GM12878 (cell line): ENCODE measurements around the gene SUSD6. TPM values are rescaled to one million over a fixed set of nuclear protein-coding genes. Genes with fewer than 3 reads are reported as not detected.

Experiments used
- CBFB ChIP-seq: IDR thresholded peaks from 2 replicates; pipeline ENCODE4 v1.6.1; 2016; ENCODE audit warnings: antibody characterized with exemption, low read depth
- DPF2 ChIP-seq: fragments of 450-650 bp; IDR thresholded peaks from 2 replicates; pipeline ENCODE4 v1.6.1; 2017; ENCODE audit warnings: mild to moderate bottlenecking
- EP300 ChIP-seq, 2 experiments: fragments of 150-350 bp in 1 of 2; IDR thresholded peaks; 2 replicates each; pipeline ENCODE4 v1.6.1; 2011 to 2012; ENCODE audit warnings: low read depth in 2 of 2, low read length in 2 of 2, borderline replicate concordance in 1 of 2, improper control_type of control experiment in 1 of 2, inconsistent platforms in 1 of 2; ENCODE audit not compliant: control insufficient read depth in 1 of 2
- ETV6 ChIP-seq, 2 experiments: fragments of 450-650 bp in 1 of 2; IDR thresholded peaks in 1 of 2; conservative IDR thresholded peaks in 1 of 2; 2 replicates each; pipeline ENCODE4 v1.6.1; 2014; ENCODE audit warnings: antibody characterized with exemption in 1 of 2, borderline replicate concordance in 1 of 2, low read depth in 1 of 2, mild to moderate bottlenecking in 1 of 2, moderate library complexity in 1 of 2
- GABPA ChIP-seq: IDR thresholded peaks from 2 replicates; pipeline ENCODE4 v1.6.1; 2014; ENCODE audit warnings: antibody characterized with exemption, low read depth, mild to moderate bottlenecking, inconsistent platforms
- LARP7 ChIP-seq: fragments of 450-650 bp; IDR thresholded peaks from 2 replicates; pipeline ENCODE4 v1.6.1; 2017; ENCODE audit warnings: mild to moderate bottlenecking
- NFIC ChIP-seq: IDR thresholded peaks from 2 replicates; pipeline ENCODE4 v1.6.1; 2012; ENCODE audit warnings: low read depth, mild to moderate bottlenecking, inconsistent platforms, low read length, moderate library complexity
- NFYA ChIP-seq: IDR thresholded peaks from 2 replicates; pipeline ENCODE4 v1.6.1; 2011; ENCODE audit warnings: low read depth, mild to moderate bottlenecking, low read length, improper control_type of control experiment, borderline replicate concordance
- POU2F2 ChIP-seq: IDR thresholded peaks from 3 replicates; pipeline ENCODE4 v1.6.1; 2011; ENCODE audit warnings: low read depth, mild to moderate bottlenecking, low read length, borderline replicate concordance
- RUNX3 ChIP-seq: IDR thresholded peaks from 2 replicates; pipeline ENCODE4 v1.6.1; 2012; ENCODE audit warnings: low read length, inconsistent platforms
- SREBF1 ChIP-seq: IDR thresholded peaks from 2 replicates; pipeline ENCODE4 v1.6.1; 2012; ENCODE audit warnings: mild to moderate bottlenecking, low read length
- STAT3 ChIP-seq: IDR thresholded peaks from 2 replicates; pipeline ENCODE4 v1.6.1; 2011; ENCODE audit warnings: low read depth, low read length, improper control_type of control experiment
- SUZ12 ChIP-seq: fragments of 200-600 bp; sonication (generic); IDR thresholded peaks from one replicate; pipeline ENCODE4 v1.6.1; 2018; ENCODE audit warnings: antibody characterized with exemption, mild to moderate bottlenecking; ENCODE audit not compliant: unreplicated experiment
- TARDBP ChIP-seq: IDR thresholded peaks from 2 replicates; pipeline ENCODE4 v1.6.1; 2016; ENCODE audit warnings: borderline replicate concordance
- ZNF622 ChIP-seq: fragments of 450-650 bp; IDR thresholded peaks from 2 replicates; pipeline ENCODE4 v1.6.1; 2017; ENCODE audit warnings: mild to moderate bottlenecking, inconsistent platforms
- polyA plus RNA-seq, 11 experiments: library from polyadenylated mRNA; depleted of rRNA in 4 of 11; unstranded in 6 of 11; stranded (reverse) in 5 of 11; fragments of >200 nt; fragmentation: Nextera tagmentation in 4 of 11; fragmentation: Illumina TruSeq in 1 of 11; extraction: Ambion mirVana in 4 of 11; extraction: Trizol in 1 of 11; gene quantifications; 1 replicate in 1 of 11; 2 replicates in 10 of 11; pipeline versions ENCODE4 v1.2.1 to v1.2.3, GENCODE V29; 2011 to 2016; ENCODE audit warnings: inconsistent platforms in 2 of 11, missing spikeins in 2 of 11, low read depth in 1 of 11
- total RNA-seq, 4 experiments: library from RNA; depleted of rRNA in 3 of 4; stranded (reverse); fragments of >200 nt in 3 of 4; fragmentation: Illumina TruSeq in 1 of 4; extraction: Trizol in 1 of 4; gene quantifications; 2 replicates each; pipeline versions ENCODE4 v1.2.1 to v1.2.3, GENCODE V29; 2013 to 2021
- TF ChIP-seq, protein P1 (sequence below), 3 experiments: IDR thresholded peaks in 2 of 3; conservative IDR thresholded peaks in 1 of 3; 2 replicates each; pipeline ENCODE4 v1.5.1; 2011; ENCODE audit warnings: low read depth in 3 of 3, low read length in 3 of 3, mild to moderate bottlenecking in 3 of 3, control low read depth in 2 of 3, moderate library complexity in 2 of 3, inconsistent platforms in 1 of 3, mixed read lengths in 1 of 3; ENCODE audit not compliant: control insufficient read depth in 2 of 3, insufficient read depth in 1 of 3; ENCODE audit errors: extremely low read depth in 1 of 3
- TF ChIP-seq, protein P2 (sequence below): fragments of 450-650 bp; IDR thresholded peaks from 2 replicates; pipeline ENCODE4 v1.6.1; 2014; ENCODE audit warnings: mild to moderate bottlenecking
- TF ChIP-seq, protein P3 (sequence below): fragments of 450-650 bp; formaldehyde crosslinking; IDR thresholded peaks from 2 replicates; pipeline ENCODE4 v1.4.0; 2020; ENCODE audit warnings: mild to moderate bottlenecking, moderate library complexity
- TF ChIP-seq, protein P4 (sequence below): IDR thresholded peaks from 2 replicates; pipeline ENCODE4 v1.6.1; 2012; ENCODE audit warnings: low read depth, low read length, improper control_type of control experiment
- TF ChIP-seq, protein P5 (sequence below): IDR thresholded peaks from 2 replicates; pipeline ENCODE4 v1.6.1; 2012; ENCODE audit warnings: low read depth, low read length, improper control_type of control experiment

Gene SUSD6
- total and polyA plus RNA-seq, 10 of the 15 experiments (the other 5 are each of a cell fraction or from before 2014, with no cell fraction given) = 6.6 to 39.8 (median 20.2) TPM

DNA sequence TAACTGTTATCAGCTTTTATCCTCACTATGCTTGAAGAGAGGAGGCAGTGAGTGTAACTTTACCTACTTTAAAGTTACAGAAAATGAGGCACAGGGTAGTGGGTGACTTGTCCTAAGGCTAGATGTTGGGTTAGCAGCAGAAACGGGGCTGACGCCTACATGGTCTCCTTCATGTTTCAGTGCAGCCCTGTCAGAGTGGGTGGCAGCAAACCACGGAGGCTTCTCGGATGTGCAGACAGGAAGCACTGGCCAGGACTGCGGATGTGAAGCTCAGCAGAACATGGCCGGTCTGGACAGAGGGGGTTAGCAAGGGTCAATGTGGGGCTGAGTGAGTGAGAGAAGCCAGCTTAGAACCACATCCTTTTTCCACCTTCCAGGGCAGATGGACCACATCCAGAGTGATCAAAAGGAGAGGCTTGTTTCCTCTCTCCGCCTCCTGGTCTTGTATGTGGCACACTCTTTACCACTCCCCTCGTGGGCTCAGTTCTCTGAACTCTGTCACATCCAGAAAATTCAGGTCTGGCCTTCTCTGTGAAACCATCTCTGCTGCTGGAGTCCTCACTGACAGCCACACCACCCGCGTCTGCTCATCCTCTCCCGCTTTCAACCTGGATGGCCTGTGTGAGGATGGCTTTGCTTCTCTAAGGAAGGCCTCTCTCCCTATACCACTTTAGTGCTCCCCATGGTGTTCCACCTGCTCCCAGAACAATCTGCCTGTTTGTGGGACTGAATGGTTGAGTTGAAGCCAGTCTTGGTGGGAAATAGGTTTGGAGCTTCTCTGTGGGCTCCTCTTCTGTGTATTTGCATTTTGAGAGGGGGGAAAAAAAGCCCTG is 14.1 kb downstream of the SUSD6 start (continued):
- TF ChIP-seq EP300 (IDR thresholded peaks at IDR 0.05; ENCODE audit: borderline replicate concordance in 1 of 2, control insufficient read depth in 1 of 2, low read depth in 2 of 2, low read length in 2 of 2) = peak in 1 of 2 experiments; percentile 67; a peak in 1 of 4 replicates
- no peak for TF ChIP-seq ZNF622
- TF ChIP-seq, protein P1, sequence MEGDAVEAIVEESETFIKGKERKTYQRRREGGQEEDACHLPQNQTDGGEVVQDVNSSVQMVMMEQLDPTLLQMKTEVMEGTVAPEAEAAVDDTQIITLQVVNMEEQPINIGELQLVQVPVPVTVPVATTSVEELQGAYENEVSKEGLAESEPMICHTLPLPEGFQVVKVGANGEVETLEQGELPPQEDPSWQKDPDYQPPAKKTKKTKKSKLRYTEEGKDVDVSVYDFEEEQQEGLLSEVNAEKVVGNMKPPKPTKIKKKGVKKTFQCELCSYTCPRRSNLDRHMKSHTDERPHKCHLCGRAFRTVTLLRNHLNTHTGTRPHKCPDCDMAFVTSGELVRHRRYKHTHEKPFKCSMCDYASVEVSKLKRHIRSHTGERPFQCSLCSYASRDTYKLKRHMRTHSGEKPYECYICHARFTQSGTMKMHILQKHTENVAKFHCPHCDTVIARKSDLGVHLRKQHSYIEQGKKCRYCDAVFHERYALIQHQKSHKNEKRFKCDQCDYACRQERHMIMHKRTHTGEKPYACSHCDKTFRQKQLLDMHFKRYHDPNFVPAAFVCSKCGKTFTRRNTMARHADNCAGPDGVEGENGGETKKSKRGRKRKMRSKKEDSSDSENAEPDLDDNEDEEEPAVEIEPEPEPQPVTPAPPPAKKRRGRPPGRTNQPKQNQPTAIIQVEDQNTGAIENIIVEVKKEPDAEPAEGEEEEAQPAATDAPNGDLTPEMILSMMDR (IDR thresholded peaks at IDR 0.05 in 2 of 3, conservative IDR thresholded peaks at IDR 0.05 in 1 of 3; ENCODE audit: control insufficient read depth in 2 of 3, extremely low read depth in 1 of 3, insufficient read depth in 1 of 3, low read depth in 3 of 3, low read length in 3 of 3) = no peak
- TF ChIP-seq, protein P2, sequence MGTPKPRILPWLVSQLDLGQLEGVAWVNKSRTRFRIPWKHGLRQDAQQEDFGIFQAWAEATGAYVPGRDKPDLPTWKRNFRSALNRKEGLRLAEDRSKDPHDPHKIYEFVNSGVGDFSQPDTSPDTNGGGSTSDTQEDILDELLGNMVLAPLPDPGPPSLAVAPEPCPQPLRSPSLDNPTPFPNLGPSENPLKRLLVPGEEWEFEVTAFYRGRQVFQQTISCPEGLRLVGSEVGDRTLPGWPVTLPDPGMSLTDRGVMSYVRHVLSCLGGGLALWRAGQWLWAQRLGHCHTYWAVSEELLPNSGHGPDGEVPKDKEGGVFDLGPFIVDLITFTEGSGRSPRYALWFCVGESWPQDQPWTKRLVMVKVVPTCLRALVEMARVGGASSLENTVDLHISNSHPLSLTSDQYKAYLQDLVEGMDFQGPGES = no peak
- 0 out of 2 replicates have a peak, but pooled peaks have one; percentile 40 for TF ChIP-seq LARP7
- TF ChIP-seq NFYA = no peak
- no peak for TF ChIP-seq SUZ12
- TF ChIP-seq, protein P3, sequence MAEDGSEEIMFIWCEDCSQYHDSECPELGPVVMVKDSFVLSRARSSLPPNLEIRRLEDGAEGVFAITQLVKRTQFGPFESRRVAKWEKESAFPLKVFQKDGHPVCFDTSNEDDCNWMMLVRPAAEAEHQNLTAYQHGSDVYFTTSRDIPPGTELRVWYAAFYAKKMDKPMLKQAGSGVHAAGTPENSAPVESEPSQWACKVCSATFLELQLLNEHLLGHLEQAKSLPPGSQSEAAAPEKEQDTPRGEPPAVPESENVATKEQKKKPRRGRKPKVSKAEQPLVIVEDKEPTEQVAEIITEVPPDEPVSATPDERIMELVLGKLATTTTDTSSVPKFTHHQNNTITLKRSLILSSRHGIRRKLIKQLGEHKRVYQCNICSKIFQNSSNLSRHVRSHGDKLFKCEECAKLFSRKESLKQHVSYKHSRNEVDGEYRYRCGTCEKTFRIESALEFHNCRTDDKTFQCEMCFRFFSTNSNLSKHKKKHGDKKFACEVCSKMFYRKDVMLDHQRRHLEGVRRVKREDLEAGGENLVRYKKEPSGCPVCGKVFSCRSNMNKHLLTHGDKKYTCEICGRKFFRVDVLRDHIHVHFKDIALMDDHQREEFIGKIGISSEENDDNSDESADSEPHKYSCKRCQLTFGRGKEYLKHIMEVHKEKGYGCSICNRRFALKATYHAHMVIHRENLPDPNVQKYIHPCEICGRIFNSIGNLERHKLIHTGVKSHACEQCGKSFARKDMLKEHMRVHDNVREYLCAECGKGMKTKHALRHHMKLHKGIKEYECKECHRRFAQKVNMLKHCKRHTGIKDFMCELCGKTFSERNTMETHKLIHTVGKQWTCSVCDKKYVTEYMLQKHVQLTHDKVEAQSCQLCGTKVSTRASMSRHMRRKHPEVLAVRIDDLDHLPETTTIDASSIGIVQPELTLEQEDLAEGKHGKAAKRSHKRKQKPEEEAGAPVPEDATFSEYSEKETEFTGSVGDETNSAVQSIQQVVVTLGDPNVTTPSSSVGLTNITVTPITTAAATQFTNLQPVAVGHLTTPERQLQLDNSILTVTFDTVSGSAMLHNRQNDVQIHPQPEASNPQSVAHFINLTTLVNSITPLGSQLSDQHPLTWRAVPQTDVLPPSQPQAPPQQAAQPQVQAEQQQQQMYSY = no peak
- peak; percentile 54; the same call in 1 of the 2 replicates for TF ChIP-seq CBFB
- TF ChIP-seq NFIC = peak; percentile 74
- TF ChIP-seq SREBF1 = no peak
- peak; percentile 93 for TF ChIP-seq RUNX3
- TF ChIP-seq POU2F2 = peak; percentile 39; the same call in 1 of the 3 replicates
- peak; percentile 69 for TF ChIP-seq GABPA
- peak in 1 of 2 experiments; percentile 83; a peak in 2 of 4 replicates for TF ChIP-seq ETV6 (conservative IDR thresholded peaks at IDR 0.05 in 1 of 2, IDR thresholded peaks at IDR 0.05 in 1 of 2; ENCODE audit: borderline replicate concordance in 1 of 2, low read depth in 1 of 2)
- TF ChIP-seq, protein P4, sequence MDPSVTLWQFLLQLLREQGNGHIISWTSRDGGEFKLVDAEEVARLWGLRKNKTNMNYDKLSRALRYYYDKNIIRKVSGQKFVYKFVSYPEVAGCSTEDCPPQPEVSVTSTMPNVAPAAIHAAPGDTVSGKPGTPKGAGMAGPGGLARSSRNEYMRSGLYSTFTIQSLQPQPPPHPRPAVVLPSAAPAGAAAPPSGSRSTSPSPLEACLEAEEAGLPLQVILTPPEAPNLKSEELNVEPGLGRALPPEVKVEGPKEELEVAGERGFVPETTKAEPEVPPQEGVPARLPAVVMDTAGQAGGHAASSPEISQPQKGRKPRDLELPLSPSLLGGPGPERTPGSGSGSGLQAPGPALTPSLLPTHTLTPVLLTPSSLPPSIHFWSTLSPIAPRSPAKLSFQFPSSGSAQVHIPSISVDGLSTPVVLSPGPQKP = no peak
- peak; percentile 88 for TF ChIP-seq DPF2
- no peak for TF ChIP-seq STAT3
- TF ChIP-seq, protein P5, sequence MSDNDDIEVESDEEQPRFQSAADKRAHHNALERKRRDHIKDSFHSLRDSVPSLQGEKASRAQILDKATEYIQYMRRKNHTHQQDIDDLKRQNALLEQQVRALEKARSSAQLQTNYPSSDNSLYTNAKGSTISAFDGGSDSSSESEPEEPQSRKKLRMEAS = 0 out of 2 replicates have a peak, but pooled peaks have one; percentile 16
- no peak for TF ChIP-seq TARDBP
